GM12873 (cell line): Measurements from ENCODE around the gene MAN1A1.

Experiments
- TF ChIP-seq, protein P1 (sequence below): IDR thresholded peaks from 2 replicates; pipeline ENCODE4 v1.5.1; 2012; ENCODE audit warnings: low read depth, mild to moderate bottlenecking, moderate library complexity, low read length, control low read depth; ENCODE audit not compliant: insufficient read depth; ENCODE audit errors: missing control alignments

Gene MAN1A1

GRCh38 chr6:119297049-119297448, 52.5 kb downstream of the MAN1A1 start:
- TF ChIP-seq, protein P1, sequence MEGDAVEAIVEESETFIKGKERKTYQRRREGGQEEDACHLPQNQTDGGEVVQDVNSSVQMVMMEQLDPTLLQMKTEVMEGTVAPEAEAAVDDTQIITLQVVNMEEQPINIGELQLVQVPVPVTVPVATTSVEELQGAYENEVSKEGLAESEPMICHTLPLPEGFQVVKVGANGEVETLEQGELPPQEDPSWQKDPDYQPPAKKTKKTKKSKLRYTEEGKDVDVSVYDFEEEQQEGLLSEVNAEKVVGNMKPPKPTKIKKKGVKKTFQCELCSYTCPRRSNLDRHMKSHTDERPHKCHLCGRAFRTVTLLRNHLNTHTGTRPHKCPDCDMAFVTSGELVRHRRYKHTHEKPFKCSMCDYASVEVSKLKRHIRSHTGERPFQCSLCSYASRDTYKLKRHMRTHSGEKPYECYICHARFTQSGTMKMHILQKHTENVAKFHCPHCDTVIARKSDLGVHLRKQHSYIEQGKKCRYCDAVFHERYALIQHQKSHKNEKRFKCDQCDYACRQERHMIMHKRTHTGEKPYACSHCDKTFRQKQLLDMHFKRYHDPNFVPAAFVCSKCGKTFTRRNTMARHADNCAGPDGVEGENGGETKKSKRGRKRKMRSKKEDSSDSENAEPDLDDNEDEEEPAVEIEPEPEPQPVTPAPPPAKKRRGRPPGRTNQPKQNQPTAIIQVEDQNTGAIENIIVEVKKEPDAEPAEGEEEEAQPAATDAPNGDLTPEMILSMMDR, result no peak

GRCh38 chr6:119296036-119297035, 53.2 kb downstream of the MAN1A1 start:
- TF ChIP-seq, protein P1, result no peak

- TF ChIP-seq, protein P1, result no peak
These were observed 54.6 kb downstream of the MAN1A1 start for GRCh38 chr6:119294984-119295383.

- TF ChIP-seq, protein P1, result no peak
These were observed 59.3 kb downstream of the MAN1A1 start for GRCh38 chr6:119290306-119290705.

GRCh38 chr6:119289651-119290050, 59.9 kb downstream of the MAN1A1 start:
- TF ChIP-seq, protein P1, result no peak

DNA sequence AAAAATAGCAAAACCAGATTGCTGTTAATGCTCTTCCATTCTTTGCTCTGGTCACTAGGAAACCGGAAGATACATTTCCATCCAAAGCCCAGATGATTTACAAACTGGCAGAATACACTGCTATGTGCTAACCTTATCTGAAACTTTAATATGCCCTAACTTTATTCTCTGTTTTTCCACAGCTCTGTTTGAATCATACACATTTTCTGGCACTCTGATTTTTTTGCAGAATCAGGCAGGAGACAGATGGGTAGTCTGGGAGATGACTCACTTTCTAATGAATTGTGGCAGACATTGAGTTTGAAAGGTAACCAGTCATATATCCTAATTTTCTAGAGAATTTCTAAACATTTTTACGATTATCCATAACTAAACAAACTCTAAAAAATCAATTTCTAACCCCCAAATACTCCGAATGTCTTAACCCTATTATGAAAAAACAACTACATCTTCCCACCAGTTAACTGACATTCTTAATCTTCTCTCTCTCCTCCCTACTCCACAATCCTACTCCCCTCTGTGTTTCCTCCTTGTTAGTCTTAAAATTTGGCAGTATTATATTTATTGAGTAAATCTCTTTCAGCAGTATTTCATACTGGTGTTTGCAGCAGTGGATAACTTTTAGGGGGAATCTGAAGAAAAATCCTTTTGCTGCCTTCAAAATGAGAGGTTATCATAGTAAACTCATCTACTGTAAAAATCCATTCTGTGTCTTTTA, 63.5 kb downstream of the MAN1A1 start:
- TF ChIP-seq, protein P1, result no peak
